ENCODE data around the gene MRPS25.

MRPS25 gene

GRCh38 chr3:15063238-15063637, 1.9 kb downstream of the MRPS25 start:
- TF ChIP-seq CTCF (IDR thresholded peaks at IDR 0.05; ENCODE audit: low read depth, low read length, missing control alignments): no peak
- DNase-seq (ENCODE audit: low read depth): no peak
- in situ Hi-C loops (cut with HindIII; ENCODE audit: low sequenced_read_pairs): no loop called here
- no peak overlapping the region for H3K4me3 ChIP-seq (ENCODE audit: low read depth, low read length)

- DNase-seq (ENCODE audit: low read depth): no peak
- H3K4me3 ChIP-seq (ENCODE audit: low read depth, low read length): no peak overlapping the region
- in situ Hi-C loops (cut with HindIII; ENCODE audit: low sequenced_read_pairs): no loop called here
- TF ChIP-seq CTCF (IDR thresholded peaks at IDR 0.05; ENCODE audit: low read depth, low read length, missing control alignments): no peak
Observed at GRCh38 chr3:15060029-15060428, 5.1 kb downstream of the MRPS25 start.

- H3K4me3 ChIP-seq (ENCODE audit: low read depth, low read length): no peak overlapping the region
- TF ChIP-seq CTCF (IDR thresholded peaks at IDR 0.05; ENCODE audit: low read depth, low read length, missing control alignments): no peak
- no peak for DNase-seq (ENCODE audit: low read depth)
- in situ Hi-C loops (cut with HindIII; ENCODE audit: low sequenced_read_pairs): no loop called here
Observed at GRCh38 chr3:15056676-15057404, 8.3 kb downstream of the MRPS25 start.

GRCh38 chr3:15055019-15055557, 10.0 kb downstream of the MRPS25 start:
- no peak for TF ChIP-seq CTCF (IDR thresholded peaks at IDR 0.05; ENCODE audit: low read depth, low read length, missing control alignments)
- no peak for DNase-seq (ENCODE audit: low read depth)
- H3K4me3 ChIP-seq (ENCODE audit: low read depth, low read length): no peak overlapping the region
- in situ Hi-C loops (cut with HindIII; ENCODE audit: low sequenced_read_pairs): no loop called here

GRCh38 chr3:15053541-15053940, 11.6 kb downstream of the MRPS25 start:
- no peak for TF ChIP-seq CTCF (IDR thresholded peaks at IDR 0.05; ENCODE audit: low read depth, low read length, missing control alignments)
- no peak for DNase-seq (ENCODE audit: low read depth)
- no peak overlapping the region for H3K4me3 ChIP-seq (ENCODE audit: low read depth, low read length)
- in situ Hi-C loops (cut with HindIII; ENCODE audit: low sequenced_read_pairs): no loop called here

GRCh38 chr3:15052335-15053242, 12.5 kb downstream of the MRPS25 start:
- in situ Hi-C loops (cut with HindIII; ENCODE audit: low sequenced_read_pairs): no loop called here
- no peak overlapping the region for H3K4me3 ChIP-seq (ENCODE audit: low read depth, low read length)
- no peak for DNase-seq (ENCODE audit: low read depth)
- TF ChIP-seq CTCF (IDR thresholded peaks at IDR 0.05; ENCODE audit: low read depth, low read length, missing control alignments): no peak
